GM19455 (cell line): ENCODE results near the gene CACNA1H.
"Not testable (repeated sequence)": the region's sequence is repeated elsewhere in the genome, so short reads cannot be mapped to it uniquely, and the experiment has no call there.

Source experiments
- ATAC-seq: cut with Tn5 transposase; IDR thresholded peaks from one replicate; pipeline ENCODE4 v1.9.1; 2021; ENCODE audit not compliant: unreplicated experiment

The CACNA1H gene

GRCh38 chr16:1263591-1264344 lies 110.9 kb downstream of the CACNA1H start:
- ATAC-seq: no peak

GRCh38 chr16:1264345-1265089 lies 111.6 kb downstream of the CACNA1H start:
- ATAC-seq: no peak

DNA sequence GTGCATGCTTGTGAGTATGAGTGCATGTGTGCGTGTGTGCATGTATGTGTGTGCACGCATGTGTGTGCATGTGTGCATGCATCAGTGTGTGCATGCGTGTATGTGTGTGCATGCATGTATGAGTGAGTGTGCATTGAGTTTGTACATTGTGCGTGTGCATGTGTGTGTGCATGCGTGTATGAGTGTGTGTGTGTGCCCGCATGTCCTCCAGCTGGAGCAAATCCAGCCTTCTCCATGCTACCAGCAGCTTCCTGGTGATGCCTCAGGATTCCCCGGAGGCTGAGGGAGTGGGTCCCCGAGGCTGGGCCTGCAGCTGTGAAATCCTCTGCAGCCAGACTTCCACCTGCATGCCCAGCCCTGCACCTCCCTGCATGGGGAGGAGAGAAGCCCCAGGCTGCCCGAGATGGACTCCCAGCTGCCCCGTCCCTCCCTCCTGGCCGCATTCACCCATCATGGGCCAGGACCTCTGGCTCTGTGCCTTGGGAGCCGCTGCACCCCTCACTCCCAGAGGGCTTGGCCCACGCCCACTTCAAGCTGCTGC lies 112.3 kb downstream of the CACNA1H start:
- ATAC-seq: no peak

- no peak for ATAC-seq
Observed at GRCh38 chr16:1265826-1266225, 112.9 kb downstream of the CACNA1H start.

DNA sequence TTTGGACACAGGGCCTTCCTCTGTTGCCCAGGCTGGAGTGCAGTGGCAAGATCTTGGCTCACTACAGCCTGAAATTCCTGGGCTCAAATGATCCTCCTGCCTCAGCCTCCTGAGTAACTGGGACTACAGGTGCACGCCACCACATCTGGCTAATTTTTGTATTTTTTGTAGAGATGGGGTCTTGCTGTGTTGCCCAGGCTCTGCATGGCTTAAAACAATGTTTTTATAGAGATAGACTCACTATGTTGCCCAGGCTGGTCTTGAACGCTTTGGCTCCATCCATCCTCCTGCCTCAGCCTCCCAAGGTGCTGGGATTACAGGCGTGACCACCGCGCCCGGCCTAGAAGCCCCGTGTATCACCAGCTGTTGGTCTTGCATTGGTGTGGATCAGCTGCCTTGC lies 116.5 kb downstream of the CACNA1H start:
- ATAC-seq: not testable (repeated sequence)

DNA sequence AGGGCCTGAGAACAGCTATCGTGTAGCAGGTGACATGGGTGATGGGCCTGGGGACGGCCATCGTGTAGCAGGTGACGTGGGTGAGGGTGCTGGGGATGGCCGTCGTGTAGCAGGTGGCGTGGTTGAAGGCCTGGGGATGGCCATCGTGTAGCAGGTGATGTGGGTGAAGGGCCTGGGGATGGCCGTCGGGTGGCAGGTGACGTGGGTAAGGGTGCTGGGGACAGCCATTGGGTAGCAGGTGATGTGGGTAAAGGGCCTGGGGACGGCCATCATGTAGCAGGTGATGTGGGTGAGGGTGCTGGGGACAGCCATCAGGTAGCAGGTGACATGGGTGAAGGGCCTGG lies 118.4 kb downstream of the CACNA1H start:
- ATAC-seq: no peak
